ENCODE measurements around the gene TCFL5.

The TCFL5 gene

GRCh38 chr20:62820962-62821725, 40.5 kb downstream of the TCFL5 start:
- FAIRE-seq = no peak

- FAIRE-seq = no peak
These were observed 41.2 kb downstream of the TCFL5 start for GRCh38 chr20:62820208-62820961.

GRCh38 chr20:62819494-62820174, 42.0 kb downstream of the TCFL5 start:
- no peak for FAIRE-seq

- FAIRE-seq = no peak
These were observed 42.8 kb downstream of the TCFL5 start for GRCh38 chr20:62818592-62819493.

GRCh38 chr20:62817975-62818591, 43.5 kb downstream of the TCFL5 start:
- FAIRE-seq = no peak

GRCh38 chr20:62816884-62817873, 44.4 kb downstream of the TCFL5 start, which contains the start of gene COL9A3:
TSS of gene COL9A3 (plus strand) at chr20:62817050. CDS start at chr20:62817065, 15 bp downstream.
- FAIRE-seq = no peak

GRCh38 chr20:62816031-62816883, 45.4 kb downstream of the TCFL5 start:
- FAIRE-seq = no peak

- no peak for FAIRE-seq
These were observed 46.3 kb downstream of the TCFL5 start for GRCh38 chr20:62815066-62815991.

- no peak for FAIRE-seq
These were observed 46.9 kb downstream of the TCFL5 start for GRCh38 chr20:62814709-62815065.

- FAIRE-seq = no peak
These were observed 47.4 kb downstream of the TCFL5 start for GRCh38 chr20:62814060-62814708.

GRCh38 chr20:62813588-62813987, 48.0 kb downstream of the TCFL5 start:
- no peak for FAIRE-seq

GRCh38 chr20:62812907-62813200, 48.8 kb downstream of the TCFL5 start:
- no peak for FAIRE-seq

- no peak for FAIRE-seq
These were observed 49.3 kb downstream of the TCFL5 start for GRCh38 chr20:62812181-62812906.

GRCh38 chr20:62811720-62812119, 49.9 kb downstream of the TCFL5 start:
- no peak for FAIRE-seq

- no peak for FAIRE-seq
These were observed 50.3 kb downstream of the TCFL5 start for GRCh38 chr20:62811320-62811719.

GRCh38 chr20:62809530-62810428, 51.8 kb downstream of the TCFL5 start:
- no peak for FAIRE-seq

All from TTC549 (cell line).